Left forelimb (tissue), 1 donor: ENCODE data around the gene PTTG2.
"Not testable (repeated sequence)": the region's sequence is repeated elsewhere in the genome, so short reads cannot be mapped to it uniquely, and the experiment has no call there.

Source experiments
- DNase-seq: peaks from one replicate; pipeline ENCODE4 v3.0.0-alpha.2; 2018; ENCODE audit warnings: low spot score

Gene PTTG2

DNA sequence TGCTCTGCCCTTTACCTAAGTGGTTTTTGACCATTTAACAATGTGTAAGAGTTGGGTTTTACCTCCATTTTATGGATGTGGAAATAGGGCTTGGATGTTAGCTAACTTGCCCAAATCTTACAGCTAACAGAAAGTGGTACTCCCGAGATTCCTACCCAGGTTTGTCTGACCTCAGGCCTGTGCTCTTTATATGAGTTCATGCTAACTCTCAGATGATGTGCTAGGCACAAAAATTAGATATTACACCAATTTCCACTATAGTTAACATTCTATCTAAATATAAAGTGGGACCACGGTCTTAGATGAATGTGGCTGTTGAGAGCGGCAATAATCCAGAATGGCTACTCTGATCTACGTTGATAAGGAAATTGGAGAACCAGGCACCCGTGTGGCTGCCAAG, at the start of gene PTTG2:
Gene PTTG2, plus strand, starts transcription at position 301 of the 400 bp plus-strand sequence. Its CDS starts 37 bp downstream, at position 338.
- DNase-seq, result no peak

GRCh38 chr4:37914539-37914938, 45.7 kb upstream of the PTTG2 start:
- DNase-seq, result no peak

DNA sequence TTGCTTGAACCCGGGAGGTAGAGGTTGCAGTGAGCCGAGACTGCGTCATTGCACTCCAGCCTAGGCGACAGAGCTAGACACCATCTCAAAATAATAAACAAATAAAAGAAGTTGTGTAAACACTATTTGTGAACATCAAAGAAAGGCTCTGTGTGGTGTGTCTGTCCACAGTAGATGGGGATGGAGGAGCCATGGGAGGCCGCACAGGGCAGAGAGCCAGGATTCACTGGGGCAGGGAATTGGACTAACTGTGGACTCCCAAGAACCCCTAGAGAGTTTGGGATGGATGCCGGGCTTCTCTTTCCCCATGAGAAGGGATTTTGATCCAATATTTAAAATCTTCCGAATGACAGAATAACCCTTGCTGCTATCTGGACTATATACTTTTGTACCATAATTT, 42.8 kb upstream of the PTTG2 start:
- DNase-seq, result no peak

DNA sequence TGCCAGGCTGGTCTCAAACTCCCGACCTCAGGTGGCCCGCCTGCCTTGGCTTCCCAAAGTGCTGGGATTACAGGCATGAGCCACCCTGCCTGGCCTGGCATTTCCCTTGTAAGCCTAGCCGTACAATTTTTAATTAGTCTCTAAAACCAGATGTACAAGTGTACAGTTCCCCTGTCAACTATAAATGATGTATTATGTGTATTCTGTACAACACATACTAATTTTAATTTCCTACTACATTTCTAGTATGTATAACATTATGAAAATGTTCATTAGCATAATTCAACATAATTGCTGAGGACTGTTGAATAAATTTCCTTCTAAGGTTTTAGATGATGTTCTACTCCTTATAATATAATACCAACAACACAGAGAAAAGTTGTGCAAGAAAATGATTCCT, 41.5 kb upstream of the PTTG2 start:
- no peak for DNase-seq

DNA sequence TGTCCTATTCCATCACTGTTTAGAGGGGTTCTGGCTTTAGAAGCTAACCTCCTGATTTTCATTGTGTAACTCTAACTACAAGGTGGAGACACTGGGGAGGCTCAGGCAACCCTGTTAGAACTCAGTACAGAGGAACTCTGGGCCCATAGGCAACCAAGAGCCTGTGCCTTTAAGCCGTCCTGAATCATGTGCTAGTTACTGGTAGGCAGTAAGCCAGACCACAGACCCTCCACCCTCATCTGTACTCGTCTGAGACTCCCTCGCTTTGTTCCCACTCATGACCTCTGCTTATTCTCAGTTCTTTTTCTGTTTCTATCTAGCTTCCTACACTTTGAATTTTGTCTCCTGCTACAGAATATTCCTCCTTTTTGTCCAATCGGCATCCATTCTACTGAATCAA, 37.9 kb upstream of the PTTG2 start:
- no peak for DNase-seq

GRCh38 chr4:37923089-37923488, 37.1 kb upstream of the PTTG2 start:
- DNase-seq, result not testable (repeated sequence)

DNA sequence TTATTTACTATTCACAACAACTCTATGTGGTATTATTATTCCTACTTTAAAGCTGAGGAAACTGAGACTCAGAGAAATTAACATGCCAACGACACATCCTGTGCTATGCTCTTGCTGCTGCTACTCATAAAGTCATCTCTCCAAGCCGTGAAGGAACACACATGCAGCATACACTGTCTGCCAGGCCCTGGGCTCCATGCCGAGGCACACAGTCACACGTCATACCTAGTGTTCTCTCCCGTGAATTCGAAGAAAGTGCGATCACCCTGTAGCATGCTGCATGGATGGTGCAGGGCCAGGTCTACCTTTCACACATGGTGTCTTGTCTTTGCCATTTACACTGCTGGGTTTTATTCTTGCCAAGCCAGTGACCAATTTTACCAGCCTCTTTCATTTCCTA, 35.3 kb upstream of the PTTG2 start:
- no peak for DNase-seq

DNA sequence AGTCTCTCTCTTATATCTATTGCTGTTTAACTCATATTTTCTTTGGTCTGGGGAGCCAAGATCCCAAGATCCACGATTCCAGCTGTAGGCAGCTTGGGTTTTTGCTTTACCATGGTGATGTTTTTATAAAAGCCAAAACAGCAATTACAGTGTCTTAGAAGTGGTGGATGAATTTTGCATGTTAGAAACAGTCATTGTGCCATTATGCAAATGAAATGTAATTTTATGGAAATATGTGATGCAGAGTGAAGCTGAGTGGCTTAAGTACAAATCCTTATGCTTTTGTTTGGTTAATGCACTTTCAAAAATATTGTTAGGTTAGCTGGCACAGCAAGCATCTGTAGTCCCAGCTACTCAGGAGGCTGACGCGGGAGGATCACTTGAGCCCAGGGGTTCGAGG, 32.8 kb upstream of the PTTG2 start:
- DNase-seq, result no peak

GRCh38 chr4:37928426-37929416, 31.5 kb upstream of the PTTG2 start:
- no peak for DNase-seq

- DNase-seq, result no peak
These were observed 26.1 kb upstream of the PTTG2 start for GRCh38 chr4:37934096-37934495.

DNA sequence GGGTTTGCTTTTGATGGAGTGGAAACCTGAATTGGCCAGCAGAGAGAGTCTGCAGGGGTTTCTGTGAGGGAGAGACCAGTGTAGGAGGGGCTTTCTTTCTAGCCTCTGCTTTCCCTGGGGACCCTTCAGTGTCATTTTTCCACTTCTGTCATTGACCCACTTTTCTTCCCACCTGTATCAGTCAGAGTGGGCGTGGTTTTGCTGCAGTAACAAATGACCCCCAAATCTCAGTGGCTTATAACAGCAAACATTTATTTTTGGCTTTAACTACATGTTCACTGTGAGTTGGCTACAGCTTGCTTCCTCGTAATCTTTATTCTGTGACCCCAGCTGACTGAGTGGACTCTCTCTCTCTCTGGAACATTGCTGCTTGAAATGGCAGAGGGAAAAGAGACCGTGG, 25.6 kb upstream of the PTTG2 start:
- DNase-seq, result no peak

DNA sequence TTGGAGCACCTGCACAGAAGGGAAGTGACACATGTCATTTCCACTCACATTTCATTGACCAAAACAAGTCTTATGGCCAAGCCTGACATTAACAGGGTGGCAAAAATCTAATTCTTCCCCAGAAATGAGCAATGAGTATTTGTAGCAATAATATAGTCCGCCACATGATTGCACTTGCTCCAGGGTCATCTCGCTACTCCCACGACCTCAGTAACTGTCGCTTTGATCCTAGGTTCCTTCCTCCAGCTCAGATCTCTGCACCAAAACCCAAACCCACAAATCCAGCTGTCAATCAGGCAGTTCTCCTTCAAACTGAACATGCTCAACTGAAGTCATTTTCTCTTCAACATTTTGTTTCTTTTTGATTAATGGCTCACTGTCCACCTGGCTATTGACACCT, 25.2 kb upstream of the PTTG2 start:
- DNase-seq, result no peak

- DNase-seq, result no peak
These were observed 23.2 kb upstream of the PTTG2 start for GRCh38 chr4:37936889-37937498.

DNA sequence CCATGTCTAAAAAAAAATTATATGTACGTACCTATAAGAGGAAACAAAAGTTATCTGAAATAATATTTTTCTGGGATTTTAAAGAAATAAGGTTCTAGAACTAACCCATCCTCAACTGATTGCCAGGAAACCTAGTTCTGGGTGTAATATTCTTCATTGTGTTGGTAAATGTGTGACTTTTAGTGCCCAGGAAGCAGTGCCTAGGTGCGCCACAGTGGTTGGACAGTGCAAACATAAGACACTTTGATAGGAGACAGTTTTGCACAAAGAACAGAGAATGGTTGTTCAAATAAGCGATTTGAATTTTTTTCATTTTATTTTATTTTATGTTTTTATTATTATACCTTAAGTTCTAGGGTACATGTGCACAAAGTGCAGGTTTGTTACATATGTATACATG, 22.0 kb upstream of the PTTG2 start:
- no peak for DNase-seq

GRCh38 chr4:37946503-37947179, 13.6 kb upstream of the PTTG2 start:
- no peak for DNase-seq

- no peak for DNase-seq
These were observed 11.7 kb upstream of the PTTG2 start for GRCh38 chr4:37948542-37948941.

DNA sequence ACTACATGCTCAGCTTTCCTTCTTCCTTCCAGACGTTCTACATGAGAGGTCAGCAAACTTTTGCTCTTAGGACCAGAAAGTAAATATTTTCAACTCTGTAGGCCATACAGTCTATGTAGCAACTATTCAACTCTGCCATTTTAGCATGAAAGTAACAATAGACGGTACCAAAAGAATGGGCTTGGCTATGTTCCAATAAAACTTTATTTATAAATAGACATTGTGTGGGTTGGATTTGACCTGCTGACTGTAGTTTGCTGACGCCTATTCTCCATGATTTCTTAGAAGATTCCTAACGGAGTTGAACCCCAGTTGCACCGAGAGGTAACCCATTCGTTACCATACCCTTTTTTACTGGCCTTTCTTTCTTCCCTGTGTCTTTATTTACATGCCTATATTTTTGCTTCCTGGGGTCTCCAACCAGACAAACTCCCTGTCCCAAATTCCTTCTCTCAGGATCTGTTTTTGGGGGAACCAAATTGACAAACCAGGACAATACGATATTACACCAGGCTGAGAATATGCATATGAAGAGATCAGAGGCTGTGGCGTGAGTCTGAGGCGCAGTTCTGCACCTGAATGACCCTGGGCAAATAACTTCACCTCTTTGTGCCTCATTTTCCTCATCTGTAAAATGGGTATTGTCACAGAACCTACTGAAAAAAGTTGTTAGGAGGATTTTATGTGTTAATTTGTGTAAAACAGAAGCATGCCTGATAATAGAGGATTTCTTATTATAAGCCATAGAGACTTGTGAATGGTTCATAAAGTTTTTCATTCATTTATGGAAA, 10.4 kb upstream of the PTTG2 start:
- DNase-seq, result no peak

DNA sequence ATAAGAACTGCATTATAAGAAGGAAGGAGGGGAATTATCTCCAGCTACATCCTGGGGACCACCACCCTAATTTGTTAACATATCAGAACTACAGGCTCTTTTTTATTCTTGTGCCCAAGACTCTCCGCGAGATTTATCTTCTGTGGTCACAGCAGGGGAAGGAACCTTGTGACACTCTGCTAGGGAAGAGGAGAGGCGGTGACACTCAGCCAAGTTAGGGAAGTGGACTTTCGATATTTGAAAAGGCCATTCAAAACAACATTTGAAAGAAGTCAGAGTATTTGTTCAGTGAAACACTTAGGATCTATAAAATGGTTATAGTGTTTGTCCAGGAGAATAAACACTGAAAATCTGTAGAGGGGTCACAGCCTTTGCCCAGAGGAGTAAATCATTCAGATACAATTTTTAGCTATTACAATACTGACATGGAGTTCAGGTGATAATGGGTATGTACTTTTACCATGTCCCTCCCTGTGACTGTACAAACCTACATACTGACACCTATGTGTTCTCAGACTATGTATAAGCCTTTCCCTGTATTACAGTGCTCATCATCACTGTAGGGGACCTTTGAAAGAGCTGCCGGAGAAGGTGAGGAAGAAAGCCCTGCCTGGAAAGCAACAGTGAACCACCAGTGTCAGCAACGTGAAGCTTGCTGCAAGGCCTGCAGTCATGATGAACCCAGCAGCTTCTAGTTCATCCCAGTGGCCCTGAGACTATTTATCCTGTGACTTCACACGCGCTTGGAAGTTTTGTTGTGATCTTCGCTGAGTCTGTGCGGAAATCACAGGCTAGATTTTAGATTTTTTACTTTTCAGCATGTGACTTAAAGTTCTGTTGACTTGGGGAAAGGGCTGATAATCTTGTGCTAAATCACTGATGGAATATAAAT, 8.5 kb upstream of the PTTG2 start:
- DNase-seq, result no peak

DNA sequence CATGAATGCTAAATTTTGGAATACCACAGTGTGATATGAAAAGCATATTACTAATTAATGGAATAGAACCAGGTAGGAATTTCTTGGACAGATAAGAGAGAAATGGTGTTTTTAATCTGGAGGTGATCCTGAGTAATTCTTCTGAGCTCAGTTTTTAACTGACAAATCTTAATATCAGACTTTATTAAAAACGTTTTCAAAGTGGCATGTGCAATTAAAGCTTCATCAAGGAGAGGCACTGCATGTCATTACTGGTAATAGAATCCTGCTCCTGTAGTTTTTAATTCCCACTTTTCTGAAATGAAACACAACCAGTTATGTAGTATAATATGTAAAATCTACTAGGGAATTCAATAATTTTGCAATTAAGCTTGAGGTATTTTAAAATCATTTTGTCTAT, 7.0 kb upstream of the PTTG2 start:
- no peak for DNase-seq

DNA sequence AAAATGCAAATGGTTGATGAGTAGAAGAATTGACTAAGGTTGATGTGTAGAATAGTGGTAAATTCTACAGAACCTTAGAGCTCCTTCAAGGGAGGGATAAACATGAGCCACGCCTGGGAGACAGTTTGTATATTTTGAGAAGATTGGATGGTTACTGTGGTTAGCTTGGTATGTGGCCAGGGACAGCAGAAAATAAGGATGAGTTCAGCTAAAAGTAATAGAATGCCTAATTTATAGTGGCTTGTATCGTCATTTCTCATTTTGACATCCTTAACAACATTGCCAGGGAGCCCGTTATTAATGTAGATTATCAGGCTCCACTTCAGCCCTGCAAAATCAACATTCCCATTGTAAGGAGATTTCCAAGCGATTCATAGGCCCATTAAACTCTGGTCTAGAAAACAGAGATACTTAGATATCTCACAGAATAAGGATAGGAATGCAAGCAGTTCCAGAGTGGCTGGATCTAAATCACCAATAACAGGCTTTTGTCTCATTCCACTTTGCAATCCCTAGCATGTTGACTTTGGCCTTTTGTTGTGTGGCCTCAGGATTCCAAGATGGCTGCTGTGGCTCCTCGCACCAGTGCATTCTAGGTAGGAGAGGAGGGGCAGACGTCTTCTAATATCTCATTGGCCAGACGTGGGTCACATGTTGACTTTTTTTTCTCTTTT, 6.4 kb upstream of the PTTG2 start:
- no peak for DNase-seq
